DOHH2 (cell line): Measurements from ENCODE around the gene CTNNA2.

Source experiments
- H3F3A ChIP-seq: fragments of 200-600 bp; sonication (generic), shearing (Covaris generic); 2 replicates; pipeline ENCODE4 v1.6.0; 2016; ENCODE audit warnings: antibody characterized with exemption, mild to moderate bottlenecking; ENCODE audit not compliant: control insufficient read depth, insufficient read depth
- H3K27ac ChIP-seq: fragments of 200-600 bp; sonication (generic); 2 replicates; pipeline ENCODE4 v1.5.1; 2014; ENCODE audit warnings: low read depth, mild to moderate bottlenecking, low read length, moderate library complexity
- H3K27me3 ChIP-seq: fragments of 200-600 bp; sonication (generic); 2 replicates; pipeline ENCODE4 v1.6.1; 2014; ENCODE audit warnings: mild to moderate bottlenecking, low read length, mixed read lengths; ENCODE audit not compliant: control insufficient read depth
- H3K36me3 ChIP-seq: fragments of 200-600 bp; sonication (generic); 2 replicates; pipeline ENCODE4 v1.6.1; 2014; ENCODE audit warnings: mild to moderate bottlenecking, low read length, moderate library complexity, mixed read lengths; ENCODE audit not compliant: control insufficient read depth
- H3K4me1 ChIP-seq: fragments of 200-600 bp; sonication (generic); 2 replicates; pipeline ENCODE4 v1.6.1; 2014; ENCODE audit warnings: mild to moderate bottlenecking, low read length, mixed read lengths; ENCODE audit not compliant: control insufficient read depth
- H3K4me2 ChIP-seq: fragments of 200-600 bp; sonication (generic); 2 replicates; pipeline ENCODE4 v1.6.0; 2014; ENCODE audit warnings: mild to moderate bottlenecking, low read length, moderate library complexity
- H3K4me3 ChIP-seq: fragments of 200-600 bp; sonication (generic); 2 replicates; pipeline ENCODE4 v1.5.1; 2014; ENCODE audit warnings: mild to moderate bottlenecking, low read length, mixed read lengths
- H3K79me2 ChIP-seq: fragments of 200-600 bp; sonication (generic); 2 replicates; pipeline ENCODE4 v1.6.1; 2014; ENCODE audit warnings: mild to moderate bottlenecking, low read length, mixed read lengths; ENCODE audit not compliant: control insufficient read depth
- H3K9me2 ChIP-seq: fragments of 200-600 bp; sonication (generic); replicated peaks from 2 replicates; pipeline ENCODE4 v1.6.1; 2014; ENCODE audit warnings: mild to moderate bottlenecking, low read length, mixed read lengths; ENCODE audit not compliant: control insufficient read depth
- H3K9me3 ChIP-seq: fragments of 200-600 bp; sonication (generic); 2 replicates; pipeline ENCODE4 v1.6.1; 2014; ENCODE audit warnings: antibody characterized with exemption, low read length, mixed read lengths; ENCODE audit not compliant: control insufficient read depth, insufficient read depth
- H4K20me1 ChIP-seq: fragments of 200-600 bp; sonication (generic); 2 replicates; pipeline ENCODE4 v1.6.0; 2014; ENCODE audit warnings: low read depth, mild to moderate bottlenecking, antibody characterized with exemption, low read length, moderate library complexity; ENCODE audit not compliant: control insufficient read depth, insufficient read depth
- EZH2phosphoT487 ChIP-seq: fragments of 200-600 bp; sonication (generic); IDR thresholded peaks from 2 replicates; pipeline ENCODE4 v1.6.1; 2017; ENCODE audit warnings: borderline replicate concordance, mild to moderate bottlenecking, antibody characterized with exemption, low read length, moderate library complexity, mixed read lengths
- TF ChIP-seq, protein P1 (sequence below): fragments of 200-600 bp; sonication (generic); IDR thresholded peaks from one replicate; pipeline ENCODE4 v1.5.1; 2014; ENCODE audit warnings: antibody characterized with exemption, mild to moderate bottlenecking, low read depth, low read length; ENCODE audit not compliant: poor library complexity, severe bottlenecking

The CTNNA2 gene

GRCh38 chr2:80205498-80205897, 692.6 kb downstream of the CTNNA2 start:
- Histone ChIP-seq H3K9me3 (0 out of 2 replicates have a peak, but pooled peaks cover 3% of the 10 kb centered on the region), H3F3A (no peaks in the 10 kb centered on the region), H3K36me3 (no peaks in the 10 kb centered on the region), H4K20me1 (no peaks in the 10 kb centered on the region), H3K4me1 (no peaks in the 10 kb centered on the region), H3K27ac (no peak overlapping the region), H3K27me3 (no peaks in the 10 kb centered on the region), H3K4me2 (no peak overlapping the region), H3K9me2 (no peaks in the 10 kb centered on the region), H3K79me2 (no peaks in the 10 kb centered on the region), H3K4me3 (no peak overlapping the region)
- TF ChIP-seq, protein P1, sequence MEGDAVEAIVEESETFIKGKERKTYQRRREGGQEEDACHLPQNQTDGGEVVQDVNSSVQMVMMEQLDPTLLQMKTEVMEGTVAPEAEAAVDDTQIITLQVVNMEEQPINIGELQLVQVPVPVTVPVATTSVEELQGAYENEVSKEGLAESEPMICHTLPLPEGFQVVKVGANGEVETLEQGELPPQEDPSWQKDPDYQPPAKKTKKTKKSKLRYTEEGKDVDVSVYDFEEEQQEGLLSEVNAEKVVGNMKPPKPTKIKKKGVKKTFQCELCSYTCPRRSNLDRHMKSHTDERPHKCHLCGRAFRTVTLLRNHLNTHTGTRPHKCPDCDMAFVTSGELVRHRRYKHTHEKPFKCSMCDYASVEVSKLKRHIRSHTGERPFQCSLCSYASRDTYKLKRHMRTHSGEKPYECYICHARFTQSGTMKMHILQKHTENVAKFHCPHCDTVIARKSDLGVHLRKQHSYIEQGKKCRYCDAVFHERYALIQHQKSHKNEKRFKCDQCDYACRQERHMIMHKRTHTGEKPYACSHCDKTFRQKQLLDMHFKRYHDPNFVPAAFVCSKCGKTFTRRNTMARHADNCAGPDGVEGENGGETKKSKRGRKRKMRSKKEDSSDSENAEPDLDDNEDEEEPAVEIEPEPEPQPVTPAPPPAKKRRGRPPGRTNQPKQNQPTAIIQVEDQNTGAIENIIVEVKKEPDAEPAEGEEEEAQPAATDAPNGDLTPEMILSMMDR = no peak
- no peak for TF ChIP-seq EZH2phosphoT487

DNA sequence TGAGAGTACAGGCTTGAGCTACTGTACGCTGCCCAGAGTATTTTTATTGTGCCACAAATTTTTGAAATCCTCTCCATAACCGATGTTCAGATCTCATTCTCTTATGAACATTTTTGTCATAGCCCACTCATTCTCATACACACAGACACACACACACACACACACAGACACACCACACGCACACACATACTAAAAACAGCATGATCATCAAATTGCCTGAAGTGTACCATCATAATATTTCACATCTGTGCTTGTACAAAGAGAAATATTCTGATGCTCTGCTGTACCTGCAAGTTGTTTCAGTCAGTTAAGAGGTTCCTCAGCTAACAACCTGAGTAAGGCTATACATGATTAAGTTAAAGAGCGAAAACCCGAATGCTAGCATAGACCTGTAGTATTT, 696.6 kb downstream of the CTNNA2 start:
- H3K79me2 ChIP-seq = no peaks in the 10 kb centered on the region
- no peak overlapping the region for H3K27ac ChIP-seq
- no peaks in the 10 kb centered on the region for H3K27me3 ChIP-seq
- TF ChIP-seq, protein P1 = no peak
- no peak for TF ChIP-seq EZH2phosphoT487
- H3K4me1 ChIP-seq = no peaks in the 10 kb centered on the region
- no peak overlapping the region for H3K4me2 ChIP-seq
- no peaks in the 10 kb centered on the region for H3K9me2 ChIP-seq
- H3K9me3 ChIP-seq = no peaks in the 10 kb centered on the region
- no peak overlapping the region for H3K4me3 ChIP-seq
- H4K20me1 ChIP-seq = no peaks in the 10 kb centered on the region
- H3F3A ChIP-seq = no peaks in the 10 kb centered on the region
- H3K36me3 ChIP-seq = no peaks in the 10 kb centered on the region

- H3K27ac ChIP-seq = no peak overlapping the region
- no peaks in the 10 kb centered on the region for H3K27me3 ChIP-seq
- H3K9me3 ChIP-seq = no peaks in the 10 kb centered on the region
- H3K9me2 ChIP-seq = no peaks in the 10 kb centered on the region
- no peaks in the 10 kb centered on the region for H3K4me1 ChIP-seq
- H3K36me3 ChIP-seq = no peaks in the 10 kb centered on the region
- no peak for TF ChIP-seq EZH2phosphoT487
- no peaks in the 10 kb centered on the region for H4K20me1 ChIP-seq
- no peaks in the 10 kb centered on the region for H3F3A ChIP-seq
- H3K4me3 ChIP-seq = no peak overlapping the region
- no peak overlapping the region for H3K4me2 ChIP-seq
- no peaks in the 10 kb centered on the region for H3K79me2 ChIP-seq
Measured at GRCh38 chr2:80217446-80217845, 704.6 kb downstream of the CTNNA2 start.

DNA sequence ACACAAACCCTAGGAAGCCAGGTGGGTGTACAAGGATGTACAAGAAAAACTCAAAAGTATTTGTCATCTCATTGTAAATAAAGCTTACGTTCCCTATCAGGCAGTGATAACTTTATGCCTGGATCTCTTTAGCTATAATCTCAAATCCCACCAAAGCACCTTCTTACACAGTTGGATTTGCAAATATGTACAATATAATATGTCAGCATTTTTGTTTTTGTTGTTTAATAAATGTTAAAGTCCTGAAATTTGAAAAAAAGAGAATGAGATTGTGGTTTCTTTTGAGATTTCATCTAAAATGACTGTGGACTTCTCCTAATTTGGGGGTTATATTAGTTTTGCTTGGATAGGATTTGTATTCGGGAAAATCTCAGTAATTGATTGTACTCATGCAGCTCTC, 709.8 kb downstream of the CTNNA2 start:
- no peaks in the 10 kb centered on the region for H4K20me1 ChIP-seq
- TF ChIP-seq, protein P1 = no peak
- TF ChIP-seq EZH2phosphoT487 = no peak
- no peaks in the 10 kb centered on the region for H3K9me2 ChIP-seq
- no peaks in the 10 kb centered on the region for H3K9me3 ChIP-seq
- H3K27ac ChIP-seq = no peak overlapping the region
- no peaks in the 10 kb centered on the region for H3K79me2 ChIP-seq
- H3K4me1 ChIP-seq = no peaks in the 10 kb centered on the region
- H3K36me3 ChIP-seq = no peaks in the 10 kb centered on the region
- no peak overlapping the region for H3K4me3 ChIP-seq
- no peak overlapping the region for H3K4me2 ChIP-seq
- H3F3A ChIP-seq = no peaks in the 10 kb centered on the region
- no peaks in the 10 kb centered on the region for H3K27me3 ChIP-seq
